ENCODE data around the gene STXBP5. TPM values are rescaled to one million over a fixed set of nuclear protein-coding genes. Genes with fewer than 3 reads are reported as not detected.

The STXBP5 gene
- polyA plus RNA-seq, 1 donor (not counting 4 experiments of a cell fraction or from before 2014, with no cell fraction given) = 19.4 TPM

- DNase-seq (ENCODE audit: low read depth, low spot score) = no peak
- H3K4me1 ChIP-seq (ENCODE audit: control insufficient read depth, extremely low read depth, insufficient read depth, low read length) = peaks cover 13% of the 10 kb centered on the region
- H3K79me2 ChIP-seq (ENCODE audit: control insufficient read depth, insufficient read depth, low read length) = peaks cover 53% of the 10 kb centered on the region
- H3K27ac ChIP-seq (ENCODE audit: control insufficient read depth, insufficient read depth, low read length) = no peak overlapping the region
- H3K9me3 ChIP-seq (ENCODE audit: control insufficient read depth, low read depth, low read length) = no peaks in the 10 kb centered on the region
- no peaks in the 10 kb centered on the region for H3K27me3 ChIP-seq (ENCODE audit: control insufficient read depth, extremely low read depth, insufficient read depth, low read length)
- H3K36me3 ChIP-seq (ENCODE audit: control insufficient read depth in 2 of 2, extremely low read depth in 1 of 2, insufficient read depth in 2 of 2, low read length in 2 of 2) = peaks cover 0 to 6% of the 10 kb centered on the region in 2 experiments
- H3K9ac ChIP-seq (ENCODE audit: control insufficient read depth, extremely low read depth, insufficient read depth, low read length) = no peak overlapping the region
- dilution Hi-C loops (cut with MboI; ENCODE audit: extremely low pct_ligation_motif_present, low sequenced_read_pairs) = no loop called here
- no peak for FAIRE-seq
- no peak overlapping the region for H3K4me2 ChIP-seq (ENCODE audit: control insufficient read depth, extremely low read depth, insufficient read depth, low read depth, low read length)
- no peaks in the 10 kb centered on the region for H3K9me1 ChIP-seq (ENCODE audit: control insufficient read depth, extremely low read depth, insufficient read depth, low read length)
- H2AFZ ChIP-seq (ENCODE audit: control insufficient read depth, low read length) = no peak overlapping the region
- H3K4me3 ChIP-seq (ENCODE audit: control insufficient read depth in 2 of 3, extremely low read depth in 1 of 3, insufficient read depth in 2 of 3, low read depth in 1 of 3, low read length in 3 of 3) = no peak overlapping the region
- no peak for TF ChIP-seq EZH2 (IDR thresholded peaks at IDR 0.05; ENCODE audit: low read length)
- TF ChIP-seq, protein P1, sequence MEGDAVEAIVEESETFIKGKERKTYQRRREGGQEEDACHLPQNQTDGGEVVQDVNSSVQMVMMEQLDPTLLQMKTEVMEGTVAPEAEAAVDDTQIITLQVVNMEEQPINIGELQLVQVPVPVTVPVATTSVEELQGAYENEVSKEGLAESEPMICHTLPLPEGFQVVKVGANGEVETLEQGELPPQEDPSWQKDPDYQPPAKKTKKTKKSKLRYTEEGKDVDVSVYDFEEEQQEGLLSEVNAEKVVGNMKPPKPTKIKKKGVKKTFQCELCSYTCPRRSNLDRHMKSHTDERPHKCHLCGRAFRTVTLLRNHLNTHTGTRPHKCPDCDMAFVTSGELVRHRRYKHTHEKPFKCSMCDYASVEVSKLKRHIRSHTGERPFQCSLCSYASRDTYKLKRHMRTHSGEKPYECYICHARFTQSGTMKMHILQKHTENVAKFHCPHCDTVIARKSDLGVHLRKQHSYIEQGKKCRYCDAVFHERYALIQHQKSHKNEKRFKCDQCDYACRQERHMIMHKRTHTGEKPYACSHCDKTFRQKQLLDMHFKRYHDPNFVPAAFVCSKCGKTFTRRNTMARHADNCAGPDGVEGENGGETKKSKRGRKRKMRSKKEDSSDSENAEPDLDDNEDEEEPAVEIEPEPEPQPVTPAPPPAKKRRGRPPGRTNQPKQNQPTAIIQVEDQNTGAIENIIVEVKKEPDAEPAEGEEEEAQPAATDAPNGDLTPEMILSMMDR (optimal IDR thresholded peaks at IDR 0.05 in 1 of 3, IDR thresholded peaks at IDR 0.05 in 1 of 3, conservative IDR thresholded peaks at IDR 0.05 in 1 of 3; ENCODE audit: extremely low read depth in 1 of 3, insufficient read depth in 2 of 3, low read length in 3 of 3) = no peak
- no peaks in the 10 kb centered on the region for H4K20me1 ChIP-seq (ENCODE audit: control insufficient read depth, extremely low read depth, insufficient read depth, low read length)
Measured at GRCh38 chr6:147211831-147212230, 7.6 kb downstream of the STXBP5 start.

- dilution Hi-C loops (cut with MboI; ENCODE audit: extremely low pct_ligation_motif_present, low sequenced_read_pairs) = no loop called here
- no peak overlapping the region for H3K4me3 ChIP-seq (ENCODE audit: control insufficient read depth in 2 of 3, extremely low read depth in 1 of 3, insufficient read depth in 2 of 3, low read depth in 1 of 3, low read length in 3 of 3)
- TF ChIP-seq EZH2 (IDR thresholded peaks at IDR 0.05; ENCODE audit: low read length) = no peak
- TF ChIP-seq, protein P1 (optimal IDR thresholded peaks at IDR 0.05 in 1 of 3, IDR thresholded peaks at IDR 0.05 in 1 of 3, conservative IDR thresholded peaks at IDR 0.05 in 1 of 3; ENCODE audit: extremely low read depth in 1 of 3, insufficient read depth in 2 of 3, low read length in 3 of 3) = no peak
- peaks cover 13% of the 10 kb centered on the region for H3K4me1 ChIP-seq (ENCODE audit: control insufficient read depth, extremely low read depth, insufficient read depth, low read length)
- no peaks in the 10 kb centered on the region for H3K9me1 ChIP-seq (ENCODE audit: control insufficient read depth, extremely low read depth, insufficient read depth, low read length)
- peaks cover 0 to 6% of the 10 kb centered on the region in 2 experiments for H3K36me3 ChIP-seq (ENCODE audit: control insufficient read depth in 2 of 2, extremely low read depth in 1 of 2, insufficient read depth in 2 of 2, low read length in 2 of 2)
- no peak overlapping the region for H3K27ac ChIP-seq (ENCODE audit: control insufficient read depth, insufficient read depth, low read length)
- H2AFZ ChIP-seq (ENCODE audit: control insufficient read depth, low read length) = no peak overlapping the region
- FAIRE-seq (no peak), DNase-seq (ENCODE audit: low read depth, low spot score) (no peak)
- peaks cover 45% of the 10 kb centered on the region for H3K79me2 ChIP-seq (ENCODE audit: control insufficient read depth, insufficient read depth, low read length)
- no peaks in the 10 kb centered on the region for H3K27me3 ChIP-seq (ENCODE audit: control insufficient read depth, extremely low read depth, insufficient read depth, low read length)
- H3K9me3 ChIP-seq (ENCODE audit: control insufficient read depth, low read depth, low read length) = no peaks in the 10 kb centered on the region
- no peak overlapping the region for H3K9ac ChIP-seq (ENCODE audit: control insufficient read depth, extremely low read depth, insufficient read depth, low read length)
- no peak overlapping the region for H3K4me2 ChIP-seq (ENCODE audit: control insufficient read depth, extremely low read depth, insufficient read depth, low read depth, low read length)
- no peaks in the 10 kb centered on the region for H4K20me1 ChIP-seq (ENCODE audit: control insufficient read depth, extremely low read depth, insufficient read depth, low read length)
Measured at GRCh38 chr6:147212622-147213021, 8.4 kb downstream of the STXBP5 start.
